Effector memory CD4-positive, alpha-beta T cell (primary cell): Measurements from ENCODE around the gene CA11.
A peak's percentile ranks its signal among the peaks of the same experiment; 100 is the strongest.

Experiments
- DNase-seq, 3 donors: peaks; one replicate each; pipeline ENCODE4 v3.0.0-alpha.2; 2020
- H3K27ac ChIP-seq: 2 replicates; pipeline ENCODE4 v1.7.0; 2013; ENCODE audit warnings: mild to moderate bottlenecking, low read length, moderate library complexity; ENCODE audit not compliant: insufficient read depth, poor library complexity, severe bottlenecking
- H3K27me3 ChIP-seq: replicated peaks from 2 replicates; pipeline ENCODE4 v1.7.0; 2013; ENCODE audit warnings: mild to moderate bottlenecking, low read length; ENCODE audit not compliant: insufficient read depth, control insufficient read depth, poor library complexity, severe bottlenecking
- H3K36me3 ChIP-seq: 2 replicates; pipeline ENCODE4 v1.7.0; 2013; ENCODE audit warnings: mild to moderate bottlenecking, low read length, moderate library complexity; ENCODE audit not compliant: control insufficient read depth, insufficient read depth
- H3K4me1 ChIP-seq: 2 replicates; pipeline ENCODE4 v1.7.0; 2013; ENCODE audit warnings: low read length, mild to moderate bottlenecking; ENCODE audit not compliant: control insufficient read depth, insufficient read depth, poor library complexity, severe bottlenecking
- H3K4me3 ChIP-seq: 2 replicates; pipeline ENCODE4 v1.7.0; 2013; ENCODE audit warnings: low read length, low read depth, mild to moderate bottlenecking; ENCODE audit not compliant: insufficient read depth, poor library complexity, severe bottlenecking
- H3K9me3 ChIP-seq: 2 replicates; pipeline ENCODE4 v1.7.0; 2013; ENCODE audit warnings: mild to moderate bottlenecking, low read length, moderate library complexity; ENCODE audit not compliant: control insufficient read depth

The CA11 gene

DNA sequence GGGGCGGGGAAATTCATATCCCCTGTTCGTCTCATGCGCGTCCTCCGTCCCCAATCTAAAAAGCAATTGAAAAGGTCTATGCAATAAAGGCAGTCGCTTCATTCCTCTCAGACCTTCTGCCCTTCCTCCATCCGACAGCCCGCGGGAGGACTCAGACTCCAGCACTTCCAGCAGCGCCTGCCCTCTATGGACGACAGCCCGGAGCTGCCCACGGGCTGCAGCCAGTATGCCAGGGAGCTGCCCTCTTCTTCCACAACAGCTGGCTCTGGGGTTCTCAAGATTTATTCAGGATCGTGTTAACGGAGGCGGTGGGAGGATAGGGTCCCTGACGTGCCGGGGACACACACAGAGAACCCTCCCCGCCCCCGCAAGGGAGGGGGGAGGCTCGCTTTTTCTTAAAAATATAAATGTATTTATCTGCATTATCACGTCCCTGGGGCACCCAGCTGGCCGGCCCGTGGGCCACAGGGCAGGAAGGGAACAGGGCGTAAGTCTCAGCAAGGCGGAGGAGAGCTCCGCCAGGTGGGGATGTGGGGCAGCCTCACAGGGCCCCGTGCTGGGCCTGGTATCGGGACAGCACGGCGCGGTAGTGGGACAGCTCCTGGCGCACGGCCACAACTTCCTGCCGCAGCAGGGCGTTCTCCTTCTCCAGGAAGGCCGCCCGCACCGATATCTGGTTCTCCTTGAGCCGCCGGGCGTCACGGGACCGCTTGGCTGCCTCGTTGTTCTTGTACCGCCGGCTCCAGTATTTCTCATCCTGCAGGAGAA, 15.5 kb downstream of the CA11 start:
- H3K4me1 ChIP-seq = peaks cover 32% of the 10 kb centered on the region
- no peaks in the 10 kb centered on the region for H3K9me3 ChIP-seq
- H3K27ac ChIP-seq = no peak overlapping the region
- peaks cover 38% of the 10 kb centered on the region for H3K36me3 ChIP-seq
- no peaks in the 10 kb centered on the region for H3K27me3 ChIP-seq
- no peak for DNase-seq
- no peak overlapping the region for H3K4me3 ChIP-seq

DNA sequence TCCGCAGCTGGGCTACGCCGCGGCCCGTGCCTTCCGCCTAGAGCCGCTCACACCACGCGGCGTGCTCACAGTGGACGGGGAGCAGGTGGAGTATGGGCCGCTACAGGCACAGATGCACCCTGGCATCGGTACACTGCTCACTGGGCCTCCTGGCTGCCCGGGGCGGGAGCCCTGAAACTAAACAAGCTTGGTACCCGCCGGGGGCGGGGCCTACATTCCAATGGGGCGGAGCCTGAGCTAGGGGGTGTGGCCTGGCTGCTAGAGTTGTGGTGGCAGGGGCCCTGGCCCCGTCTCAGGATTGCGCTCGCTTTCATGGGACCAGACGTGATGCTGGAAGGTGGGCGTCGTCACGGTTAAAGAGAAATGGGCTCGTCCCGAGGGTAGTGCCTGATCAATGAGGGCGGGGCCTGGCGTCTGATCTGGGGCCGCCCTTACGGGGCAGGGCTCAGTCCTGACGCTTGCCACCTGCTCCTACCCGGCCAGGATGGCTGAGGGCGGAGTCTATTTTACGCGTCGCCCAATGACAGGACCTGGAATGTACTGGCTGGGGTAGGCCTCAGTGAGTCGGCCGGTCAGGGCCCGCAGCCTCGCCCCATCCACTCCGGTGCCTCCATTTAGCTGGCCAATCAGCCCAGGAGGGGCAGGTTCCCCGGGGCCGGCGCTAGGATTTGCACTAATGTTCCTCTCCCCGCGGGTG, 16.2 kb downstream of the CA11 start:
- no peaks in the 10 kb centered on the region for H3K27me3 ChIP-seq
- no peak overlapping the region for H3K27ac ChIP-seq
- no peak overlapping the region for H3K4me3 ChIP-seq
- no peaks in the 10 kb centered on the region for H3K9me3 ChIP-seq
- H3K36me3 ChIP-seq = peaks cover 38% of the 10 kb centered on the region
- peaks cover 27% of the 10 kb centered on the region for H3K4me1 ChIP-seq
- DNase-seq = no peak

DNA sequence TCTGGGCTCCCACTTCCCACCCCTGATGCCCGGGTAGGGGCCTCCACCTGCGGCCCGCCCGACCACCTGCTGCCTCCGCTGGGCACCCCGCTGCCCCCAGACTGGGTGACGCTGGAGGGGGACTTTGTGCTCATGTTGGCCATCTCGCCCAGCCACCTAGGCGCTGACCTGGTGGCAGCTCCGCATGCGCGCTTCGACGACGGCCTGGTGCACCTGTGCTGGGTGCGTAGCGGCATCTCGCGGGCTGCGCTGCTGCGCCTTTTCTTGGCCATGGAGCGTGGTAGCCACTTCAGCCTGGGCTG, 16.7 kb downstream of the CA11 start:
- Histone ChIP-seq H3K27ac (no peak overlapping the region), H3K4me1 (peaks cover 26% of the 10 kb centered on the region), H3K9me3 (no peaks in the 10 kb centered on the region), H3K27me3 (no peaks in the 10 kb centered on the region), H3K4me3 (no peak overlapping the region), H3K36me3 (peaks cover 38% of the 10 kb centered on the region)
- DNase-seq = no peak

DNA sequence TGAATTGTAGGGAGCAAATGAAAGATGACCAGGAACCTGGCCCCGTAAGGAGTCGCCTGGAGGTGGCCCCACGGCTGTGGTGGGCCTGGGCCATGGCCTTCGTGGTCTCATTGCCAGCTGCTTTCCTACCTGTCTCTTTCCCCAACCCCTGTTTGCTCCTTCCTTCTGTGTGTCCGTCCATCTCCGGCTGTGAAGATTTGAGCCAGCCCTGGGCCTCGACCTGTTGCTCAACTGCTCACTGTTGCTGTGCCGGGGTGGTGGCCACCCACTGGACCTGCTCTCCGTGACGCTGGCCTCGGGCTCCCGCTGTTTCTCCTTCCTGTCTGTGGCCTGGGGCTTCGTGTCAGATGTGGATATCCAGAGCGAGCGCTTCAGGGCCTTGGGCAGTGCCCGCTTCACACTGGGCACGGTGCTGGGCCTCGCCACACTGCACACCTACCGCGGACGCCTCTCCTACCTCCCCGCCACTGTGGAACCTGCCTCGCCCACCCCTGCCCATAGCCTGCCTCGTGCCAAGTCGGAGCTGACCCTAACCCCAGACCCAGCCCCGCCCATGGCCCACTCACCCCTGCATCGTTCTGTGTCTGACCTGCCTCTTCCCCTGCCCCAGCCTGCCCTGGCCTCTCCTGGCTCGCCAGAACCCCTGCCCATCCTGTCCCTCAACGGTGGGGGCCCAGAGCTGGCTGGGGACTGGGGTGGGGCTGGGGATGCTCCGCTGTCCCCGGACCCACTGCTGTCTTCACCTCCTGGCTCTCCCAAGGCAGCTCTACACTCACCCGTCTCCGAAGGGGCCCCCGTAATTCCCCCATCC, 17.3 kb downstream of the CA11 start:
- no peak overlapping the region for H3K27ac ChIP-seq
- peaks cover 24% of the 10 kb centered on the region for H3K4me1 ChIP-seq
- H3K4me3 ChIP-seq = no peak overlapping the region
- H3K36me3 ChIP-seq = peaks cover 38% of the 10 kb centered on the region
- no peaks in the 10 kb centered on the region for H3K9me3 ChIP-seq
- no peak for DNase-seq
- H3K27me3 ChIP-seq = no peaks in the 10 kb centered on the region

DNA sequence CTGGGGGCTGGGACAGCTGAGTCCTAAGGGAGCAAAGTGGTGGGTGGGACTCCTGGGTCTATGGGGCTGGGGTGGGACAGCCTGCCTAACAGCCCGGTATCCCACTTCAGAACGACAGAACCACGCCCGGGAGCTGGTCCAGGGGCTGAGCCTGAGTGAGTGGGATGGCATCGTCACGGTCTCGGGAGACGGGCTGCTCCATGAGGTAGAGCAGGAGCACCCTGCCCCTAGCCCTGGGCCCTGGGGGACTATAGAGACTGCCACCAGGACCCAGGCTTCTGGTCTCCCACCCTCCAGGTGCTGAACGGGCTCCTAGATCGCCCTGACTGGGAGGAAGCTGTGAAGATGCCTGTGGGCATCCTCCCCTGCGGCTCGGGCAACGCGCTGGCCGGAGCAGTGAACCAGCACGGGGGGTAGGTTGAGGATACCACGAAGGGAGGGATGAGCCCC, 18.1 kb downstream of the CA11 start:
- peaks cover 32% of the 10 kb centered on the region for H3K36me3 ChIP-seq
- H3K4me3 ChIP-seq = no peak overlapping the region
- no peak overlapping the region for H3K27ac ChIP-seq
- H3K27me3 ChIP-seq = no peaks in the 10 kb centered on the region
- no peaks in the 10 kb centered on the region for H3K9me3 ChIP-seq
- H3K4me1 ChIP-seq = peaks cover 24% of the 10 kb centered on the region
- no peak for DNase-seq

DNA sequence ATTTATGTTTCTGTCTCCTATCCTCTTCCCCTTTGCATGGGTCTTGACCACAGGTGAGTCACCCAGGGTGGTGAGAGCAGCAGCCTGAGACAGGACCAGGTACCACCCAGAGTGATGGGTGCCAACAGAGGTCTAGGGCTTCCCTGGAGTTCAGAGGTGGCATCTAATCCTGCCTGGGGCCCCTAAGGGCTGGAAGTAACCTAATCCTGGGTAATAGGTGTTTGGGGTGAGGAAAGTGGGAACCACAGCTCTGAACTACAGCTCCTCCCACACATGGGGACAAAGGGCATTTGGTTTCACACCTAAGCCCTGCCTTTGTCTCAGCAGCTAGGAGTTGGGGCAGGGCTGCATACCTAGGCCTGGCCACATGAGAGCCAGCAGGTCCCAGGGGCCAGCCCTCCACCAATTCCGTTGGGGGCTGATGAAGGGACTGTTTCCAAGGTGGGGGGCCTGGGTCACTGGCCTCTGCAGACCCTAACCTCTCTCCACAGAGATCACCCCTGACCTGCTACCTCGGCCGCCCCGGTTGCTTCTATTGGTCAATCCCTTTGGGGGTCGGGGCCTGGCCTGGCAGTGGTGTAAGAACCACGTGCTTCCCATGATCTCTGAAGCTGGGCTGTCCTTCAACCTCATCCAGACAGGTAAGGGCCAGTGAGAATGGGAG, 18.7 kb downstream of the CA11 start:
- Histone ChIP-seq H3K4me3 (no peak overlapping the region), H3K4me1 (peaks cover 24% of the 10 kb centered on the region), H3K27me3 (no peaks in the 10 kb centered on the region), H3K36me3 (peaks cover 26% of the 10 kb centered on the region), H3K9me3 (no peaks in the 10 kb centered on the region), H3K27ac (no peak overlapping the region)
- DNase-seq = no peak

DNA sequence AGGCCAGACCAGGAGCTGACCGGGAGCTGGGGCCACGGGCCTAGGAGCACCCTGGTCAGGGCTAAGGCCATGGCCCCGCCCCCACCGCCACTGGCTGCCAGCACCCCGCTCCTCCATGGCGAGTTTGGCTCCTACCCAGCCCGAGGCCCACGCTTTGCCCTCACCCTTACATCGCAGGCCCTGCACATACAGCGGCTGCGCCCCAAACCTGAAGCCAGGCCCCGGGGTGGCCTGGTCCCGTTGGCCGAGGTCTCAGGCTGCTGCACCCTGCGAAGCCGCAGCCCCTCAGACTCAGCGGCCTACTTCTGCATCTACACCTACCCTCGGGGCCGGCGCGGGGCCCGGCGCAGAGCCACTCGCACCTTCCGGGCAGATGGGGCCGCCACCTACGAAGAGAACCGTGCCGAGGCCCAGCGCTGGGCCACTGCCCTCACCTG, 20.1 kb downstream of the CA11 start:
- peaks cover 15% of the 10 kb centered on the region for H3K36me3 ChIP-seq
- peaks cover 24% of the 10 kb centered on the region for H3K4me1 ChIP-seq
- no peak overlapping the region for H3K4me3 ChIP-seq
- H3K27me3 ChIP-seq = no peaks in the 10 kb centered on the region
- H3K27ac ChIP-seq = no peak overlapping the region
- DNase-seq = no peak
- H3K9me3 ChIP-seq = no peaks in the 10 kb centered on the region

DNA sequence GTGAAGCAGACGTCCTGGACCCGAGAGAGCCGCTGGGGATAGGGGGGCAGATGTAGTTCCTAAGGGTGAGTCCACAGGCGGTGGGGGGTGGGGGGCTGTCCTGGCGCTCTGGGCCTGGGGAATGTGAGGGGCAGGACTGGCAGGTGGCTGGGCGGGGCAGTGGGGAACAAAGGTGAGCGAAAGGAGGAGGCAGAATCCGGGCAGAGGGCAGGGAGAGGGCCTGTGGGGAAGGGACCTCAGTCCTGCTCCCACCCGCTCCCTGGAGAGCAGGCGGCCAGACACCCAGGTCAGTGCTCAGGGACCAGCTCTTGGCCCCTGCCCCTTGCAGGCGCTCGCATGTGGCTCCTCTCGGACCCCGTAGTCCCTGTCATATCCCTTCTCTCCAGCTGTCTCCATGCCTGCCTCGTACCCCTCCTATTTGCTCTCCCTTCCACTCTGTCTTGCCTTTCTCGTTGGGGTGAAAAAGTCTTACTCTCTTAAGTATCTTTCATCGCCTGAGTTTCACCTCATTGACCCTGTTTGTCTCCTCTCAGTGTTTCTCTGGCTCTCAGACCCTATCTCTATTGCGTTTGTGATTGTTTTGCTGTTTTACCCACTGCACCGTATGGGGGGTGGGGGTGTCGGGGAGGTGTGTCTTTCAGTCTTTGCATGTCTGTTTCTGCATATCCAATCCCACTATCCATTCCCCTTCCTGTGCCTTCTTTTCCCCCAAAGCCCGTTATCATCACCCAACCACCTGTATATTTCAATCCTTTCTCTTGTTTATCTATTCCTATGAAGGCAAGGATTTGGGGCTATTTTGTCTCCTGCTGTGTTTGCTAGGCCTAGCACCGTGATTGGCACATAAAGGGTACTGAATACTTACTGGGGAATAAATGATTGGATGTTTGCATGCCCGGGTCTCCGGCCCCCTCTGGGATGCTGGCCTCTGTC, 20.9 kb downstream of the CA11 start:
- Histone ChIP-seq H3K27me3 (no peaks in the 10 kb centered on the region), H3K36me3 (peaks cover 7% of the 10 kb centered on the region), H3K9me3 (no peaks in the 10 kb centered on the region), H3K4me3 (no peak overlapping the region), H3K4me1 (peaks cover 17% of the 10 kb centered on the region), H3K27ac (peak overlapping the region; percentile 58)
- no peak for DNase-seq

DNA sequence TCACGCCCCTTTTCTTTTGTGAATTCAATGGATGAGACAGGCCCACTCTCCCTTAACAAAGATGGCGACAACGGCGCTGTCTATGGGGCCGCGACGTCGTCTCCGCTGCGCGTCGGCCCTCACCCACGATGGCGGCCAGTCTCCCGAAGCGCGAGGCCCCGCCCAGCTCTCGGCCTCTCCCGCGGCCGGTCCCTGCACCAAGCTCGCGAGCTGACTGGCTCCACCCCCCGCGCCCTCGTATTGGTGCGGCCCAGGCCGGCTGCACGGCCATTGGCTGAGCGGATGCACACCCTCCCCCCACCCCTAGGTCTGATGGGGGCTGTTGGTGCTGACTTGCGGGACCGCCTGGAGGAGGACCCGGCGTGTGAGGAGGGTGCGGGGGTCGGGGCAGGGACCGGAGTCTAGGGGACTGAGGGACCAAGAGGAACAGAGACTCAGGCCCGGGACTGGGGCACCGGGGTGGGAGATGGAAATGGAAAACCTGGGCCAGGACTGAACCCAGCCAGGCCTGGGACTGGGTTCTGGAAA, 21.9 kb downstream of the CA11 start:
- Histone ChIP-seq H3K4me1 (peaks cover 22% of the 10 kb centered on the region), H3K36me3 (no peaks in the 10 kb centered on the region), H3K9me3 (no peaks in the 10 kb centered on the region), H3K27me3 (no peaks in the 10 kb centered on the region), H3K27ac (peak overlapping the region; percentile 58), H3K4me3 (peak overlapping the region; percentile 39)
- DNase-seq = peak; percentile 84 to 91 (median 88)
